SKM-1 (cell line): ENCODE results near the gene POU5F1.
"Not testable (repeated sequence)": the region's sequence is repeated elsewhere in the genome, so short reads cannot be mapped to it uniquely, and the experiment has no call there.

Experiments used
- DNase-seq: peaks from one replicate; lab custom pipeline; 2025; ENCODE audit not compliant: unreplicated experiment; lab: John Stamatoyannopoulos, UW

POU5F1 gene

DNA sequence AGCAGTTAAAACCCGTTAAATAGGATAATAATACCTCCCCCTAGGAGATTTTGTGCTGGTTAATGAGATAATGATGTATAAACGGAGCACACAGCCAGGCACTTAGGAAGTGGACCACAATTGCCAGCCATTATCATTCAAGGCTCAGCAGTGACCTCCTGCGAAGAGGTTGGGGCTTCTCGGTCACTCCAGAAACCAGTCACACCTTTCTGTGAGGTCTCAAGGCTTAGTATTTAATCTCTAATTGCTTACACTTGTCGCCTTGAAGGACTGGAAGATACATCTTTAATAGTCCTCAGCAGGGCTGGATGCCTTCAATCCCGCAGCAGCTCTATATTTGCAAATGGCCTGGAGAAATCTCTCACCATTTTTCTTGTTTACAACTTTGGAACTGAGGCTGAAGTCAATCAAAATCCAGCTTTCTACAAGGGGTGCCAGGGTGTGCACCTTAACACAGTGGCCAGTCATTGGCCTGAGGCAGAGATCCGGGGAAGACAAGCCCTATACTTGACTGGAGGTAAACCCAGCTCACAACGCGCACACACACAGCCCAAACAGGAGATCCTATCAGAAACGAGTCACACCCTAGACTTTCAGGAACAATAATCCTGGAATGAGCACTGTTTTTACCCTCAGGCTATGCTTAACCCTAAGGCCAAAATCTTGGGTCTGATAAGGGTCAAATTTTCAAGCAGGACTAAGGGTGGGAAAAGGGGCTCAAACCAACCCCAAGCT lies 1.2 kb downstream of the POU5F1 start:
- DNase-seq, result no peak

DNA sequence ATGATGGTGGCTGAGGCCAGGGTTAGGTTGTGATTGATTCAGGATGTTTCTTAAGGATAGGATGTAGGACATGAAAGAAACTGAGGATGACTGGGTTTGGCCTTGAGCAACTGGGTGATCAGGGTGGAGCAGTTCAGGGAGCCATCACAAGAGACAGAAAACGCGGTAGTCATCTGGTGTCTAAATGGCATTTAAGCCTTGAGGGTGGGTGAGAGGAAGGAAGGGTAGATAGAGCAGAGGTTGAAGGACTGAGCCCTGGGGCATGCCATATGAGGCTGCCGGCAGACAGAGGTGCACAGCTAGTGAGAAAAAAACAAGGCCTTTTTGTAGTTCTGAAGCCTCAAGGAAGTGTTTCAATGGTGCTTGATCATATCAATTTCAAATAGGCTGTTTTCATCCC lies 1.9 kb downstream of the POU5F1 start:
- DNase-seq, result no peak

DNA sequence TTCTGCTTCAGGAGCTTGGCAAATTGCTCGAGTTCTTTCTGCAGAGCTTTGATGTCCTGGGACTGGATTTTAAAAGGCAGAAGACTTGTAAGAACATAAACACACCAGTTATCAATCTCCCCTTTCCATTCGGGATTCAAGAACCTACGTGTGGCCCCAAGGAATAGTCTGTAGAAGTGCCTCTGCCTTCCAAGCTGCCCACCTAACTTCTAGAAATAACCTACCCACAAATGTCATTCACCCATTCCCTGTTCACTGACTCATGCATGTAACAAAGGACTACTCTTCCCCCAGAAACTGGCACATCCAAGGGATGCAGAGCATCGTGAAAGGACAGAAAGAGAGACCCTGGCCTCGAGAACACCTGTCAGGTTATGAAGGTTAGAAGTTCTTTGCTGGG lies 4.5 kb downstream of the POU5F1 start:
- DNase-seq, result no peak

DNA sequence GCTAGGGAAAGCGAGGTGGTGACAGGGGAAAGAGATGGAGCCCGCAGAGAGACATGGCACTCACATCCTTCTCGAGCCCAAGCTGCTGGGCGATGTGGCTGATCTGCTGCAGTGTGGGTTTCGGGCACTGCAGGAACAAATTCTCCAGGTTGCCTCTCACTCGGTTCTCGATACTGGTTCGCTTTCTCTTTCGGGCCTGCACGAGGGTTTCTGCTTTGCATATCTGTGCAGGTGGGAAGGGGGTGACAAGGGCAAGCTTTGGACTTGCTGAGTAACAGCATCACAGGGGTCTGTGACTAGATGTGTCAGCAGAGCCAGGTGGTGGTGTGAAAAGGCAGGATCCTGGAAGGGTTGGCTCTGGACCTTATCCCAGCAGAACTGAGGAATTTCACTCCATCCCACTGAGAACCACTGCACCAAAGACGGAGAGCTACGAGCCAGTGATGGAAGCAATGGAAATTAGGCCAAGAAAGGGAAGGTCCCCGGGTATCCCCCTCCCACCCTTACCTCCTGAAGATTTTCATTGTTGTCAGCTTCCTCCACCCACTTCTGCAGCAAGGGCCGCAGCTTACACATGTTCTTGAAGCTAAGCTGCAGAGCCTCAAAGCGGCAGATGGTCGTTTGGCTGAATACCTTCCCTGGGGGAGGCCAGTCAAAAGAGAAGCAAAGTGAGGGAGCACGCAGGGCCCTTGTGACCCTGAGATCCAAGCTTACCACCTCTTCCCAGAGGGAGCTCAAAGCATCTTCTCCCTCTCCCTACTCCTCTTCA lies 5.2 kb downstream of the POU5F1 start:
- not testable (repeated sequence) for DNase-seq

DNA sequence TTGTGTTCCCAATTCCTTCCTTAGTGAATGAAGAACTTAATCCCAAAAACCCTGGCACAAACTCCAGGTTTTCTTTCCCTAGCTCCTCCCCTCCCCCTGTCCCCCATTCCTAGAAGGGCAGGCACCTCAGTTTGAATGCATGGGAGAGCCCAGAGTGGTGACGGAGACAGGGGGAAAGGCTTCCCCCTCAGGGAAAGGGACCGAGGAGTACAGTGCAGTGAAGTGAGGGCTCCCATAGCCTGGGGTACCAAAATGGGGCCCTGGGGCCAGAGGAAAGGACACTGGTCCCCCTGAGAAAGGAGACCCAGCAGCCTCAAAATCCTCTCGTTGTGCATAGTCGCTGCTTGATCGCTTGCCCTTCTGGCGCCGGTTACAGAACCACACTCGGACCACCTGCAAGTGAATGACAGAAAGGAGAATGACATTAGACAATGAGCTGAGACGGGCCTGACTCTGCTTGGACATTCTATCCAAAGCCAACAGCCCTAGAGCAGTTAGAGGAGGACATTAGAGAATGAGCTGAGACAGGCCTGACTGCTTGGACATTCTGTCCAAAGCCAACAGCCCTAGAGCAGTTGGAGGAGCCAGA lies 5.9 kb downstream of the POU5F1 start:
- DNase-seq, result not testable (repeated sequence)

DNA sequence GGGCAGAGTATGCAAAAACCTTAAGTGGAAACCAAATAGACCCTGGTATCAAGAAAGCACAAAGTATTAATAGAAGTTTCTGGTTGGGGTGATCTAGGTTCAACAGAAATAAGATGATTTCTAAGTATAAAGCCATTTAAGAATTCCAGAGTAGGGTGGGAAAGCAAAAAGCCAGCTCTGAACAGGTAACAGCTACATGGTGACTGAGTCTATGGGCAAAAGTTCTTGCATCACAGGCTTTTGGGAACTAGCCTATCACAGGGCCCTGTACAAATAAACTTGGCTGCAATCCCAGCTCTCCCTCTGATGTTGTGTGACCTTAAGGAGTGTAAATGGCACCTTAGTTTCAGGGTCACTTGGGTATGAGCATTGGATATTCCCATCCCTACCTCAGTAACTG lies 6.6 kb downstream of the POU5F1 start:
- no peak for DNase-seq

DNA sequence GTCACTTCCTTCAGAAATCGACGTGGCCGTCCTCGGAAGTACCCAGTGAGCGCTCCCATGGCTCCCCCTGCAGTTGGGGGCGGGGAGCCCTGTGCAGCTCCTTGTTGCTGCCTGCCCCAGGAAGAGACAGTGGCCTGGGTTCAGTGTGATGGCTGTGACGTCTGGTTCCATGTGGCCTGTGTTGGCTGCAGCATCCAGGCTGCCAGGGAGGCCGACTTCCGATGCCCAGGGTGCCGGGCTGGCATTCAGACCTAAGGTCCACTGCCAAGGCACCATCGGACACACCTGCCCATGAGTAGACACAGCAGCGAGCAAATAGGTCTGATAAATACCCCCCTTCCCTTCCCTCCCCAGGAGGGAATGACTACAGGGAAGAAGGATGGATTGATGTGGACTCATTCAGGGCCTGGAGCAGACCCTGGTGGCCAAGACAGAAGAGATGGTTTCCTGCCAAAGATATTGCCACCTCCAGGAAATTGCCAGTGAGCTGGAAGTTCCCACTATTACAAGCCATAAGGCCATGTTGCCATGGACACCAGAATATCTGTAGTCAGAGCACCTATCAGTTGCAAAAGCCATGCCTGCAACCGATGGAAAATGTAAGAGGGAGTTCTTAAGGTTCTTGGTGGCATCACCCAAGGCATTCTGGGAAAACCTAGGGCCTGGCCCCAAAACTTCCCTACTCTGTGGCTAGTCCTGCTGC lies 7.9 kb downstream of the POU5F1 start:
- DNase-seq, result no peak

DNA sequence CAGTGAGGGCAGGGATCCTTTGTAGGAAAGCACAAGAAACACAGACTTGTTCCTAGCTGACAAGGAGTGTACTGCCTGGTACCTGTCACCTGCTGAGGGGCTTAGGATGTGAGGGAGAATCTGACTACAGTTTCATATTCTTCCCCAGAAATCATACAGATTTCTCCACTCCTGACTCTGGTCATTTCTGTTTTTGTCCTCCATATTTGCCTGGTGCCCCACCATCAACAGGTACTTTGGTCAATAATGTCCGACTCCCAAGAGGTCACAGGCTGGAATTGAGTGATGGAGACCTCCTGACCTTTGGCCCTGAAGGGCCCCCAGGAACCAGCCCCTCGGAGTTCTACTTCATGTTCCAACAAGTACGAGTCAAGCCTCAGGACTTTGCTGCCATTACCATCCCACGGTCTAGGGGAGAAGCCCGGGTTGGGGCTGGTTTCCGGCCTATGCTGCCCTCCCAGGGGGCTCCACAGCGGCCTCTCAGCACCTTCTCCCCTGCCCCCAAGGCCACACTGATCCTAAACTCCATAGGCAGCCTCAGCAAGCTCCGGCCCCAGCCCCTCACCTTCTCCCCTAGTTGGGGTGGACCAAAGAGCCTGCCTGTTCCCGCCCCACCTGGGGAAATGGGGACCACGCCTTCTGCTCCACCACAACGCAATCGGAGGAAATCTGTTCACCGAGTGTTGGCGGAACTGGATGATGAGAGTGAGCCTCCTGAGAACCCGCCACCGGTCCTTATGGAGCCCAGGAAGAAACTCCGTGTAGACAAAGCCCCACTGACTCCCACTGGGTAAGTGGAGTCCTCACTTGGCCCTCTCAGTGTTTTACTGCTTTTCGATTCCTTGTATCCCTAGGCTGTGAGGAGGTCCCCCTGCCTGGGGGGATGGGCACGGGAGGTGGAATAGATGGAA lies 9.0 kb downstream of the POU5F1 start:
- DNase-seq, result no peak

DNA sequence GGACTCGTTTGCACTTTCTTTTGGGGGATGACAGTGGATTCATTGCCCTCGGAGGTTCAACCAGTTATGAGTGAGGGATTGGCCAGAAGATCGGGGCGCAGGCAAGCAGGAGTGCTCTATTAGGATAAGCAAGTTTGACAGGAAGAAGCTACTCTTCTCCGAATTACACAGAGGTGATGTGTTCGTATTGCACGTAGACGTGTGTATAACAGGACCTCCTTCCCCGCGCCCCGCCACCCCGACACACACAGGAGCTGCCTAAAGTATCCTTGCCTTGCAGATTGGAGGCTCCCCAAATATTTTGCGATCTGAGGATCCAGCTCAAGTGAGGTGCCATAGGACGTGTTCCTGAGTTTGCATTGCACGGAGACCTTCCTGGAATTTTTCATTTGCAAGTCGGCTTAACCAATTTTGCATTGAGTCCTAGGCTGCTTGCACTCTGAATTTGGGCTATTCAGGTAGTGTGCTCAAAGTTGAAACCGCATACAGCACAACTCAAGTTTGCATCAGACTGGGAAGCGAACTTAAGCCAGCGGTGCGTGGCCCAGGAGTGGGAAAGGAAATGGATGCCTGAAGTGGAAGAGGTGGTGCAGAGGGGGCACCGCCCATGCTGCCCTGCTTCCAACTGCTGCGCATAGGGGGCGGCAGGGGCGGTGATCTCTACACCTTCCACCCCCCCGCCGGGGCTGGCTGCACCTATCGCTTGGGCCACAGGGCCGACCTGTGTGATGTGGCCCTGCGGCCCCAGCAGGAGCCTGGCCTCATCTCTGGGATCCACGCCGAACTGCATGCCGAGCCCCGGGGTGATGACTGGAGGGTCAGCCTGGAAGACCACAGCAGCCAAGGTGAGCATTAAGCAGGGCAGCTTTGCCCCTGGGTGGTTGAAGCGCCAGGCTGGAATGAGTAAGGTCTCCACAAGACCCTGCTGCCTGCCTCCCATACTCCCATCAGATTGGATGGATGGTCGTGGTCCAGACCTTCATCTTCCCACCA lies 11.3 kb downstream of the POU5F1 start:
- DNase-seq, result no peak

DNA sequence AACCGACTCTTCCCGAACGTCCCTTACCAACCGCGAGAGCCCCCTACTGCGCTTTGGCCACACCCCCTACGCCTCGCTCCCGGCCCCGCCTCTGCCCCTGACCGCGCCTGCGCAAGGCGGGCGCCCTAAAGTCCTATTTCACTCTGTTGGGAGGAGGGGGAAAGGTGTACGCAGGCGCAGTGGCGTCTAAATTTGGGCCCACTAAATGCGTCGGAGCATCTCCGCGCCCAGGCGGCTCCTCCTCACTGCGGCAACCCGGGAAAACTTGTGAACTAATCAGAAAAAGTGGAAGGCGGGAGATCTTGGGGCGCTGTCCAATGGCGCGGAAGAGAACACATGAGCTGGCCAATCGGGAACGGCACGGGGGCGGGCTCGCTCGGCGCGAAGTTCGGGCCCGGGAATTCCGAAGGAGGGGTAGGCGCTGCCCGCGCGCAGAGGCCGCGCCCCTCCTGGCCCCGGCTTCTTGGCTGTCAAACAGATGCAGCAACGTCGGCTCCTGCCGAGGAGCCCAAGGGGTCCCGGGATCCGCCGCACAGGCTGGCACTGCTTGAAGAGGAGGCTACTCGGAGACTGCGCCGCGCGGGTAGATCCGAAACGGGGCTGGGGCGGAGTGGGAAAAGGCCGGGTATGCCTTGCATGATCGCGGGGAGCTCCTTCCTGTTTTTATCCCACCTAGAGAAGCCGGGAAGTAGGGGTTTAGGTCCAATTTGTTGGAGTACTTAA lies 12.2 kb downstream of the POU5F1 start, which contains the start of gene TCF19:
Gene TCF19 (plus strand): TSS at position 450 of the 723 bp plus-strand sequence. CDS start 881 bp downstream, outside the sequence.
- peak; percentile 98 for DNase-seq

DNA sequence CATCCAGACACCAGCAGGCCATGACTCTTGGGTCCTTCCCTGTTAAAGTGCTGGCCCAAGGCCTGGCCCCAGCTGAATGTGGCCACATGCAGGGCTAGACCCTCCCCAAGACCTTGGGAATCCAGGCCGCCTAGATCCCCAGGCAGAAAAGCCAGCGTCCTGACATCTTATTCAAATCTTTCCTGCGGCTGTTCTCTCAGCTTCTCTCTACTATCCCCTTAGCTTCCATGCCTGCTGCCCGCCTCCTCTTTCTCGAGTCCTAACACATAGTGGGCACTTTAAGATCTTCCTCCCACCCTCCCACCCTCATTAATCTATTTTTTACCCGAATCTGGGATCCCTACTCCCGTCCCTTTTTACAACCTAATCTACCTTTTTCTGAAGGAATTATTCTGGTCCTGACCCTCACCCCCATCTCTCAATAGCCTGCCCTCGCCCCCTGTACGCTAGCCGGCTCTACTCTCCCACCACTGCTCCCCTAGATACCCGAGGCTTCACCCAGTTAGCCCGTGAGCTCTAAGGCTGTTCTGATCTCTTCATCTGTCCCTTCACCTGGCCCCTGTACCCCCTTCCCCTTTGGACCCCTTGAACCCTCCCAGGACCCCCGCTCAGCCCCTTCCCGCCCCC lies 12.9 kb downstream of the POU5F1 start, which contains the start of gene CCHCR1:
Gene CCHCR1 (minus strand): TSS at position 290 of the 627 bp plus-strand sequence. CDS start 202 bp downstream, at position 88.
- no peak for DNase-seq

DNA sequence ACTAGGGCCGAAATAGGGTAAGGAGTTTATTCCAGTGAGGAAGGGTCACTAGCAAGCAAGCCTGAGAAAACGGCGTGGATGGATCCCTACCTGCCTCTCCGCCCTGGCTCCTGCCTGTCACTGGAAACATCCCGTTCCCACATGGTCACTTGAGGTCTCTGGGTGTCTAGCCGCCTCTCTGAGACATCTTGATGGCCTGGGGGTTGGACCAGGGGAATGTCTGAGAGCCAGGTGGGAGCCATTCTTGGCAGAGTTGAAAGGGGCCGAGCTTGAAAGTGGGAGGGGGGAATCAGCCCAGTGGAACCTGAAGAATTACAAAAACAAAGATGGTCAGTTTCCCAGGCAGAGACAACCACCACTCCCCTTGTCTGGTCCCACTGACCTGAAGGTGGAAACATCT lies 13.8 kb downstream of the POU5F1 start:
- no peak for DNase-seq

DNA sequence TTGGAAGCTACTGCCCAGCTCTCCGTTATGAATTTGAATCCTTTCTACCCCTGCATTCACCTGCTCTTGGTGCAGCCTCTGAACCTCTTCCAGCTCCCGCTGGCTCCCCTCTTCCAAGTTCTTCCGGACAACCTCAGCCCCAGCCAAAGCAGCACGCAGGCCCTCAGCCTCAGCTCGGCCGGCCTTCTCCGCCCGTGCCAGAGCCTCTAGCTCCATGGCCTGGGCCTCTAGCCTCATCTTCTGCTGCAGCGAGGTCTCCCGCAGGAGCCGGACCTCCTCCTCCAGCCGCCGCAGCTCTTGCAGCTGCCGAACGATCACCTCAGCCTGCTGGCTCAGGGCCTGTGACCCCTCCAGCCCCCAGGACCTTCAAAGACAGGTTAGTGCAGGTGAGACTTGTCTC lies 16.0 kb downstream of the POU5F1 start:
- DNase-seq, result no peak

DNA sequence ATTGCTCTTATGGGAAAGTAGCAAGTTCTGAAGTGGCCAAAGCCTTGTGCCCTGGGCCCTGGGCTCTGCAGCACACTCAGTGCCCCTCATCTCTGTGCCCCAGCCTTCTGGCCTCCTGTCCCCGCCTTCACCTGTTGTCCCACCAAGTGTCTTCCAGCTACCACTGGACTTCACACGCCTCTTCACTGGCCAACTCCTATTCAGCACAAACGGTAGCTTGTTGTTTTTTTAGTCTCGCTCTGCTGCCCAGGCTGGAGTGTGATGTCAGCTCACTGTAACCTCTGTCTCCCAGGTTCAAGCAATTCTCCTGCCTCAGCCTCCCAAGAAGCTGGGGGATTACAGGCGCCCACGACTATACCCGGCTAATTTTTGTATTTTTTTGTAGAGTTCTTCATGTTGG lies 17.7 kb downstream of the POU5F1 start:
- DNase-seq, result no peak

DNA sequence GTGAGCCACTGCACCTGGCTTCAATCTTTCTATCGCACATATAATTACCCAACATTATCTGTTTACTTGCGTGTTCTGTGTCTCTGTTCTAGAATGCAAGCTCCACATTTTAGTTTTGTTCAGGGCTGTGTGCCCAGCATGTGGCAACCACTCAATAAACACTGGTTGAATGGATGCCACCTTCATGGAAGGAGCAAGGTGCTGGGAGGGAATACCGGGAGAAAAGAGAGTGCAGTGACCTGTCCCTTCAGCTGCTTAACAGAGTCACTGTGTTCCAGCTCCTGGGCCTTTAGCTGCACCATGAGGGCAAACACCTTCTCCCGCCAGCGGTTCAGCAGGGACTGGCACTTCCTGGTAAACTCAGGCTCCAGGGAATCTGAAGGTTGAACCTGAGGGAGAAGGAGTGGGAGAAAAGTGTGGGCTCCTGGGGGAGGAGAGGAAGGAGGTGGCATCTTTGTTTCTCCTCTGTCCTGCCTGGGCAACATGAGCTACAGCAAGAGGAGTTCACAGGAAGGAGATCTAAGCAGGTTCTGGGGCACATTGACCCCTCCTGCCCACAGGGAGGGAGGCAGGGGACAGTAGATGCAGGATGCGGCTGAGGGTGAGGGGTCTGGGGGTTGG lies 20.5 kb downstream of the POU5F1 start:
- no peak for DNase-seq

DNA sequence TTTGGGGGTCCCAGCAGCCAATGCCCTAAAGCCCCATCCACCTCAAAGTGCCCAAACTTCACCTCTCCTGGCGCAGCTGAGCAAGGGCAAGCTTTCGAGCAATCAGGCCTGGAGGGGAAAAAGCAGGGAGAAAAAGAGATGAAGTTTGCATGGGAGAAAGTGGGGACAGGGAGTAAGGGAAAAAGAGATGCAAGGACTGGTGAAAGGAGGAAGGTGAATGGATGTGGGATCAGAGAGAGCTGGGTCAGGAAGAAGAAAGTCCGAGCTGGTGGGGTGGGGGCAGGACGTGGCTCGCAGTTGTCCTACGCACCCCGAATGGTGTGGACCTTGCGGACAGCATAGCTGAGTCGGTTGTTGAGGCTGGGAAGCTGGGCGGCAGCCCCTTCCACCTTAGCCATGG lies 25.1 kb downstream of the POU5F1 start:
- no peak for DNase-seq

DNA sequence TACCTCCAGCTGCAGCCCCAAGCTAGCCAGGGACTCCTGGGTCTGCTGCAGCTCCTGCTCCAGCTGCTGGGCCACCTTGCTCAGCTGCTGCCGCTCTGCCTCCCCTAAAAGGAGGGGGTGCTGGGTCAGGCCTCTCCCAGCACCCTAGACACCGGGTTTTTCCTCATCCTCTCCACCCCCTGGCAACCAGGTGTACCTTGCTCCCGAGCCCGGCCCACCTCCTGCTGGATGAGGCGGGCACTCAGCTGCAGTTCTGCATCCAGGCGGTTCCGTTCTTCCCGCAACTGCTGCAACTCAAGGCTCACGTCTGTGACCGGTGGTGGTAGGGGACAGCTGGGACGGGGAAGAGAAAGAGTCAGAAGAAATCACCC lies 25.5 kb downstream of the POU5F1 start:
- no peak for DNase-seq
